C4-2B (cell line): ENCODE measurements around the gene PPP1R12B.

Source experiments
- CTCF ChIP-seq: fragments of 450-650 bp; conservative IDR thresholded peaks from 2 replicates; pipeline ENCODE4 v1.5.1; 2017; ENCODE audit warnings: mild to moderate bottlenecking
- ZFX ChIP-seq: fragments of 450-650 bp; IDR thresholded peaks from 2 replicates; pipeline ENCODE4 v1.6.1; 2017

GRCh38 chr1:202416641-202417040 lies 68.1 kb downstream of the PPP1R12B start:
- no peak for TF ChIP-seq CTCF
- no peak for TF ChIP-seq ZFX
